ENCODE data around the gene ZNF772.
"Not testable (repeated sequence)": the region's sequence is repeated elsewhere in the genome, so short reads cannot be mapped to it uniquely, and the experiment has no call there.

The ZNF772 gene

DNA sequence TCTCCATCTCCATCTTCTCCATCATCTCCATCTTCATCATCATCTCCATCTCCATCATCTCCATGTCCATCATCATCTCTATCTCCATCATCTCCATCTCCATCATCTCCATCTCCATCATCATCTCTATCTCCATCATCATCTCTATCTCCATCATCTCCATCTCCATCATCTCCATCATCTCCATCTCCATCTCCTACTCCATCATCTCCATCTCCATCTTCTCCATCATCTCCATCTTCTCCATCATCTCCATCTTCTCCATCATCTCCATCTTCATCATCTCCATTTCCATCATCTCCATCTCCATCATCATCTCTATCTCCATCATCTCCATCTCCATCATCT is 21.9 kb upstream of the ZNF772 start:
- H4K8ac ChIP-seq (ENCODE audit: low read length) = not testable (repeated sequence)

DNA sequence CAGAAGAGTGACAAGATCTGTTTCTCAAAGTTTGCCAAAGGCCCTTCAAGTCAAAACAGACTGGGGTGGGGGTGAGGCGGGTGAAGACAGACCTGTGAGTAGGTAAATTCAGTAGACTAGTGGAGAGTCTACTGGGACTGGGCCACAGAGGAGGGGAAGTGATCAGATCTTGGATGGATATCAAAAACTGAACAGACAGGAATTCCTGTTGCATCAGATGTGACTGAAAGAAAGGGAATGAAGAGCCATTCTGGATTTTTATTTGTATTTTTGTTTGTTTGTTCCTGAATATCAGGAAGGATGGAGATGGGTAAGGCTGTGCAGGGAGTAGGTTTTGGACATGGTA is 10.9 kb upstream of the ZNF772 start:
- H3K23ac ChIP-seq (ENCODE audit: low read length in 2 of 2); H3K27ac ChIP-seq (ENCODE audit: low read length, poor library complexity, severe bottlenecking); H2BK5ac ChIP-seq (ENCODE audit: low read depth, low read length, poor library complexity, severe bottlenecking); H3K4ac ChIP-seq (ENCODE audit: low read depth in 1 of 2, low read length in 2 of 2); H2AFZ ChIP-seq (ENCODE audit: low read depth, low read length); H2BK12ac ChIP-seq (ENCODE audit: low read length in 2 of 2); H3K14ac ChIP-seq (ENCODE audit: low read length in 2 of 2); H2BK120ac ChIP-seq (ENCODE audit: low read depth, low read length); H2BK15ac ChIP-seq (ENCODE audit: low read depth, poor library complexity, severe bottlenecking); H3K27me3 ChIP-seq (ENCODE audit: control insufficient read depth in 1 of 2, insufficient read depth in 1 of 2, low read length in 2 of 2); H4K91ac ChIP-seq (ENCODE audit: low read length); H4K8ac ChIP-seq (ENCODE audit: low read length); H3K4me1 ChIP-seq (ENCODE audit: control insufficient read depth, insufficient read depth, low read depth, low read length); H3K18ac ChIP-seq (ENCODE audit: low read depth in 1 of 2, low read length in 2 of 2); H2AK5ac ChIP-seq (ENCODE audit: low read length, severe bottlenecking): not testable (repeated sequence)
- Histone ChIP-seq H3K9me3 (ENCODE audit: control insufficient read depth, low read length) (peaks cover 14% of the 10 kb centered on the region), H3K79me1 (replicated peaks; ENCODE audit: low read length, poor library complexity, severe bottlenecking) (peaks cover 20% of the 10 kb centered on the region), H3K4me3 (ENCODE audit: insufficient read depth in 1 of 2, low read depth in 1 of 2, low read length in 2 of 2) (peak overlapping the region in 1 of 2 experiments; percentile 75), H3K9ac (ENCODE audit: low read length) (peak overlapping the region; percentile 79), H3K36me3 (ENCODE audit: control insufficient read depth in 1 of 2, insufficient read depth in 2 of 2, low read depth in 1 of 2, low read length in 2 of 2) (peaks cover 29 to 32% of the 10 kb centered on the region in 2 experiments), H3K4me2 (ENCODE audit: low read length, poor library complexity, severe bottlenecking) (peak overlapping the region; percentile 17)
- WGBS = no CpG with 5 or more reads among the region's 1 CpG
- peak; percentile 7 for DNase-seq

More for the DNA sequence above, 21.9 kb upstream of the ZNF772 start:
- H3K79me1 ChIP-seq (replicated peaks; ENCODE audit: low read length, poor library complexity, severe bottlenecking) = peaks cover 27% of the 10 kb centered on the region
- H3K4me1 ChIP-seq (ENCODE audit: control insufficient read depth, insufficient read depth, low read depth, low read length); H3K27me3 ChIP-seq (ENCODE audit: control insufficient read depth in 1 of 2, insufficient read depth in 1 of 2, low read length in 2 of 2); H3K23ac ChIP-seq (ENCODE audit: low read length in 2 of 2); H3K14ac ChIP-seq (ENCODE audit: low read length in 2 of 2); H4K91ac ChIP-seq (ENCODE audit: low read length); H3K27ac ChIP-seq (ENCODE audit: low read length, poor library complexity, severe bottlenecking); H3K4ac ChIP-seq (ENCODE audit: low read depth in 1 of 2, low read length in 2 of 2); H2BK120ac ChIP-seq (ENCODE audit: low read depth, low read length); H2AK5ac ChIP-seq (ENCODE audit: low read length, severe bottlenecking); H2BK15ac ChIP-seq (ENCODE audit: low read depth, poor library complexity, severe bottlenecking); H2BK12ac ChIP-seq (ENCODE audit: low read length in 2 of 2); H3K18ac ChIP-seq (ENCODE audit: low read depth in 1 of 2, low read length in 2 of 2); H2AFZ ChIP-seq (ENCODE audit: low read depth, low read length); H3K4me2 ChIP-seq (ENCODE audit: low read length, poor library complexity, severe bottlenecking); H3K9ac ChIP-seq (ENCODE audit: low read length); H2BK5ac ChIP-seq (ENCODE audit: low read depth, low read length, poor library complexity, severe bottlenecking): not testable (repeated sequence)
- H3K4me3 ChIP-seq (ENCODE audit: insufficient read depth in 1 of 2, low read depth in 1 of 2, low read length in 2 of 2) = peak overlapping the region in 1 of 2 experiments; percentile 86
- peaks cover 18 to 25% of the 10 kb centered on the region in 2 experiments for H3K36me3 ChIP-seq (ENCODE audit: control insufficient read depth in 1 of 2, insufficient read depth in 2 of 2, low read depth in 1 of 2, low read length in 2 of 2)
- H3K9me3 ChIP-seq (ENCODE audit: control insufficient read depth, low read length) = peaks cover 13% of the 10 kb centered on the region
- DNase-seq = peak; percentile 11

DNA sequence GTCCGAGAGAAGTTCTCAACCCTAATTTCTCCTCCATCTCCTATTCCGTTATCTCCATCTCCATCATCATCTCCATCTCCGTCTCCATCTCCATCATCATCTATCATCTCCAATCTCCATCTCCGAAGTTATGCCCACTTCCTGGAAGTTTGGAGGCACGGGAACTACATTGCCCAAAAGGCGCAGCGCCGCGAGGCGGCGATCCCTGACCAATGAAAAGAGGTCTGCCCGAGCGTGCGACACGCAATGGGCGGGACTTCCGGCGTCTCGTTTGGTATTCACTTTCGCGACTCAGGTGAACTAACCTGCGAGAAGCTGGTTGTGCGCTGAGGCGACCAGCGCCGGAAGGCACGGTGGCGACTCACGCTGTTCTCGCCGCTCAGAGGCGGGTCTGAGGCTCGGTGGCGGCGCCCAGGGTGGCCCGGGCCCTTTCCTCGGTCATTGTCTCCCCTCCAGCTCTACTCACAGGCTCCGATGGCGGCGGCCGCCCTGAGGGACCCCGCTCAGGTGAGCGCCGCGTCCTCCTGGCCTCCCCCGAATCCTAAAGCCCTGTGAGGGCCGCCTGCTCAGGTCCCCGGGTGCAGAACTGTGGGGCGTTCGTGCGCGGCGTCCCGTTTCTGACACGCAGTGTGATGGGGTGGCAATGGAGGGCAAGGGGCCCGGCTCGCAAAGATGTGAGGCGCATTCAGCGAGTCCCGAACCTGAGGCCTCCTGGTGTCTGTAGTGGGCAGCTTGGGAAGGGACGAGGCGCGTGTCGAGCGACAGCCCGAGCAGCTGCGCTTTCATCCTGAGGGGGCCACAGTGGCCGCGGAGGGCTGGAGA is 10.3 kb upstream of the ZNF772 start, which contains the start of gene ZNF419:
ZNF419 (plus strand) TSS at position 274 of the 822 bp plus-strand sequence; CDS start at position 475, 201 bp downstream.
- Histone ChIP-seq H3K18ac (ENCODE audit: low read depth in 1 of 2, low read length in 2 of 2) (peak within 1 kb of the TSS; percentile 94 to 95), H3K79me1 (replicated peaks; ENCODE audit: low read length, poor library complexity, severe bottlenecking) (peaks cover 20% of the 10 kb centered on the region), H3K36me3 (ENCODE audit: control insufficient read depth in 1 of 2, insufficient read depth in 2 of 2, low read depth in 1 of 2, low read length in 2 of 2) (peaks cover 26% of the 10 kb centered on the region in 2 experiments), H3K9ac (ENCODE audit: low read length) (peak within 1 kb of the TSS; percentile 93), H3K14ac (ENCODE audit: low read length in 2 of 2) (peak within 1 kb of the TSS; percentile 15 to 93), H2AK5ac (ENCODE audit: low read length, severe bottlenecking) (peak within 1 kb of the TSS; percentile 60), H4K91ac (ENCODE audit: low read length) (peak within 1 kb of the TSS; percentile 89), H3K4me2 (ENCODE audit: low read length, poor library complexity, severe bottlenecking) (peak within 1 kb of the TSS; percentile 58), H4K8ac (ENCODE audit: low read length) (peak within 1 kb of the TSS; percentile 93), H3K4ac (ENCODE audit: low read depth in 1 of 2, low read length in 2 of 2) (peak within 1 kb of the TSS in 1 of 2 experiments; percentile 79), H2BK15ac (ENCODE audit: low read depth, poor library complexity, severe bottlenecking) (peak within 1 kb of the TSS; percentile 23), H3K23ac (ENCODE audit: low read length in 2 of 2) (peak within 1 kb of the TSS in 1 of 2 experiments; percentile 89), H3K4me3 (ENCODE audit: insufficient read depth in 1 of 2, low read depth in 1 of 2, low read length in 2 of 2) (peak within 1 kb of the TSS; percentile 98 to 99), H2AFZ (ENCODE audit: low read depth, low read length) (peak within 1 kb of the TSS; percentile 100)
- not testable (repeated sequence) for H2BK12ac ChIP-seq (ENCODE audit: low read length in 2 of 2); H3K4me1 ChIP-seq (ENCODE audit: control insufficient read depth, insufficient read depth, low read depth, low read length); H3K27me3 ChIP-seq (ENCODE audit: control insufficient read depth in 1 of 2, insufficient read depth in 1 of 2, low read length in 2 of 2); H2BK5ac ChIP-seq (ENCODE audit: low read depth, low read length, poor library complexity, severe bottlenecking); H3K27ac ChIP-seq (ENCODE audit: low read length, poor library complexity, severe bottlenecking); H2BK120ac ChIP-seq (ENCODE audit: low read depth, low read length); H3K9me3 ChIP-seq (ENCODE audit: control insufficient read depth, low read length)
- 2% methylated on average over 37 of the region's 69 CpGs for WGBS
- peak; percentile 85 for DNase-seq

DNA sequence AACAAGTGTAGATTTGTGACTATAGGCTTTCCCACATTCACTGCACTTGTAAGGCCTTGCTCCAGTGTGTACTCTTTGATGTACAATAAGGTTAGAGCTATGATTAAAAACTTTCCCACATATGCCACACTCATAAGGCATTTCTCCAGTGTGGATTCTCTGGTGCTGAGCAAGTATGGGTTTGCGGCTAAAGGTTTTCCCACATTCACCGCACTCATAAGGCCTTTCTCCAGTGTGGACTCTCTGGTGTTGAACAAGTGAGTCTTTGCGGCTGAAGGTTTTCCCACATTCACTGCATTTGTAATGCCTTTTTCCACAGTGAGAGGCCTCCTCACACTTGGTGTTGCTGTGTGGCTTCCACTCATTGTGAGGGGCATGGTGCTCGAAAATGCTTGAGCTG is 3.7 kb downstream of the ZNF772 start:
- H3K14ac ChIP-seq (ENCODE audit: low read length in 2 of 2) = no peak overlapping the region
- H3K4me2 ChIP-seq (ENCODE audit: low read length, poor library complexity, severe bottlenecking) = no peak overlapping the region
- peaks cover 33 to 53% of the 10 kb centered on the region in 2 experiments for H3K36me3 ChIP-seq (ENCODE audit: control insufficient read depth in 1 of 2, insufficient read depth in 2 of 2, low read depth in 1 of 2, low read length in 2 of 2)
- no peak overlapping the region for H4K91ac ChIP-seq (ENCODE audit: low read length)
- peak overlapping the region in 1 of 2 experiments; percentile 85 for H3K4me3 ChIP-seq (ENCODE audit: insufficient read depth in 1 of 2, low read depth in 1 of 2, low read length in 2 of 2)
- H3K4me1 ChIP-seq (ENCODE audit: control insufficient read depth, insufficient read depth, low read depth, low read length) = no peaks in the 10 kb centered on the region
- H2AFZ ChIP-seq (ENCODE audit: low read depth, low read length) = no peak overlapping the region
- no peak for DNase-seq
- H3K18ac ChIP-seq (ENCODE audit: low read depth in 1 of 2, low read length in 2 of 2) = no peak overlapping the region
- H2AK5ac ChIP-seq (ENCODE audit: low read length, severe bottlenecking) = no peak overlapping the region
- no peak overlapping the region for H2BK5ac ChIP-seq (ENCODE audit: low read depth, low read length, poor library complexity, severe bottlenecking)
- no peak overlapping the region for H3K23ac ChIP-seq (ENCODE audit: low read length in 2 of 2)
- H2BK120ac ChIP-seq (ENCODE audit: low read depth, low read length) = no peak overlapping the region
- no peak overlapping the region for H2BK12ac ChIP-seq (ENCODE audit: low read length in 2 of 2)
- peaks cover 78% of the 10 kb centered on the region for H3K9me3 ChIP-seq (ENCODE audit: control insufficient read depth, low read length)
- H3K79me1 ChIP-seq (replicated peaks; ENCODE audit: low read length, poor library complexity, severe bottlenecking) = peaks cover 41% of the 10 kb centered on the region
- 100% methylated on average over 4 of the region's 4 CpGs for WGBS
- no peak overlapping the region for H3K27ac ChIP-seq (ENCODE audit: low read length, poor library complexity, severe bottlenecking)
- H3K4ac ChIP-seq (ENCODE audit: low read depth in 1 of 2, low read length in 2 of 2) = no peak overlapping the region
- H2BK15ac ChIP-seq (ENCODE audit: low read depth, poor library complexity, severe bottlenecking) = no peak overlapping the region
- H4K8ac ChIP-seq (ENCODE audit: low read length) = no peak overlapping the region
- no peaks in the 10 kb centered on the region for H3K27me3 ChIP-seq (ENCODE audit: control insufficient read depth in 1 of 2, insufficient read depth in 1 of 2, low read length in 2 of 2)
- no peak overlapping the region for H3K9ac ChIP-seq (ENCODE audit: low read length)

All from mesenchymal stem cell (in vitro differentiated cells and primary cell).